GM10266 (cell line): ENCODE results near the gene SRR.

ENCODE experiments used
- DNase-seq: peaks from one replicate; pipeline ENCODE4 v3.0.0; 2012; ENCODE audit errors: extremely low spot score
- TF ChIP-seq, protein P1 (sequence below): IDR thresholded peaks from 2 replicates; pipeline ENCODE4 v1.5.1; 2012; ENCODE audit warnings: mild to moderate bottlenecking, low read depth; ENCODE audit not compliant: control insufficient read depth, insufficient read depth; ENCODE audit errors: missing control alignments

The SRR gene

DNA sequence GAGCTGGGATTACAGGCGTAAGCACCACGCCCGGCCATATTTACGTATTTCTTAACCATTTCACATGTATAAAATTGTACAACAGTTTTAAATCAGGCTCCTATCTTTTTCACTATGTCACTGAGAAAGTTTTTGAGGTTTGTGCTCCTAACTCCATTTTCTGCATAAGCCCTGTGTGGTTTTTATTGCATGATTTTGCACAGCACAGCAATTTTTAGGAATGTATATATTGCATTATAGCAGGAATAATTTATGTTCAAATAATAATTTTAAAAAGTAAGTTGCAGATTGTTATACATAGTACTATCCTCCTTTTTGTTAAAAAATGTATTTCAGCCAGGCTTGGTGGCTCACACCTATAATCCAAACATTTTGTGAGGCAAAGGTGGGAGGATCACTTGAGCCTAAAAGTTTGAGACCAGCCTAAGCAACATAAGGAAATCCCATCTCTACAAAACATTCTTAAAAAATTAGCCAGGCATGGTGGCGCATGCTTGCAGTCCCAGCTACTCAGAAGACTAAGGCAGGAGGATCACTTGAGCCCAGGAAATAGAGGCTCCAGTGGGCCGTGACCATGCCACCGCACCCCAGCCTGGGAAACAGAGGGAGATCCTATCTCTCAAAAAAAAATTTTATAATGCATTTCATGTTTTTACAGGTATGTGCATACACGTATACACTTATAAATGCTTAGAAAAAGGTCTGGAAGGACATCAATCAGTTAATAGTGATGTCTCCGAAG lies 26.1 kb upstream of the SRR start:
- TF ChIP-seq, protein P1, sequence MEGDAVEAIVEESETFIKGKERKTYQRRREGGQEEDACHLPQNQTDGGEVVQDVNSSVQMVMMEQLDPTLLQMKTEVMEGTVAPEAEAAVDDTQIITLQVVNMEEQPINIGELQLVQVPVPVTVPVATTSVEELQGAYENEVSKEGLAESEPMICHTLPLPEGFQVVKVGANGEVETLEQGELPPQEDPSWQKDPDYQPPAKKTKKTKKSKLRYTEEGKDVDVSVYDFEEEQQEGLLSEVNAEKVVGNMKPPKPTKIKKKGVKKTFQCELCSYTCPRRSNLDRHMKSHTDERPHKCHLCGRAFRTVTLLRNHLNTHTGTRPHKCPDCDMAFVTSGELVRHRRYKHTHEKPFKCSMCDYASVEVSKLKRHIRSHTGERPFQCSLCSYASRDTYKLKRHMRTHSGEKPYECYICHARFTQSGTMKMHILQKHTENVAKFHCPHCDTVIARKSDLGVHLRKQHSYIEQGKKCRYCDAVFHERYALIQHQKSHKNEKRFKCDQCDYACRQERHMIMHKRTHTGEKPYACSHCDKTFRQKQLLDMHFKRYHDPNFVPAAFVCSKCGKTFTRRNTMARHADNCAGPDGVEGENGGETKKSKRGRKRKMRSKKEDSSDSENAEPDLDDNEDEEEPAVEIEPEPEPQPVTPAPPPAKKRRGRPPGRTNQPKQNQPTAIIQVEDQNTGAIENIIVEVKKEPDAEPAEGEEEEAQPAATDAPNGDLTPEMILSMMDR: no peak
- no peak for DNase-seq

DNA sequence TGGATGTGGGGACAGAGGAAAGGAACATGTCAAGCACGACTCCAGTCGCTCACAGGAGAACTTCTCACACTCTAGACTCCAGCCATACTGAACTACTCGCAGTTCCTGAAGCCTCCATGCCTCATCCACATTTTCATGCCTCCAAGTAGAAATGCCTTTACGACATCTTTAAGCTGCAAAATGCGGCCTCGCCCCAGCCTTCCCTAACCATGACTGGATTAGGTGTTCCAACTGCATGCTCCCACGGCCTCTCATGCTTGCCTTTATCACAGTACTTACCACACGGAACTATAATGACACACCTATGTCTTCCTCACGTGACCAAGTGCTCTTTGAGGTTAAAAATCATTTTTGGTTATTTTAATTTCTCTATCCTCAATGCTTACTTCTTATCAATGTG lies 24.0 kb upstream of the SRR start:
- DNase-seq: no peak
- TF ChIP-seq, protein P1: no peak

DNA sequence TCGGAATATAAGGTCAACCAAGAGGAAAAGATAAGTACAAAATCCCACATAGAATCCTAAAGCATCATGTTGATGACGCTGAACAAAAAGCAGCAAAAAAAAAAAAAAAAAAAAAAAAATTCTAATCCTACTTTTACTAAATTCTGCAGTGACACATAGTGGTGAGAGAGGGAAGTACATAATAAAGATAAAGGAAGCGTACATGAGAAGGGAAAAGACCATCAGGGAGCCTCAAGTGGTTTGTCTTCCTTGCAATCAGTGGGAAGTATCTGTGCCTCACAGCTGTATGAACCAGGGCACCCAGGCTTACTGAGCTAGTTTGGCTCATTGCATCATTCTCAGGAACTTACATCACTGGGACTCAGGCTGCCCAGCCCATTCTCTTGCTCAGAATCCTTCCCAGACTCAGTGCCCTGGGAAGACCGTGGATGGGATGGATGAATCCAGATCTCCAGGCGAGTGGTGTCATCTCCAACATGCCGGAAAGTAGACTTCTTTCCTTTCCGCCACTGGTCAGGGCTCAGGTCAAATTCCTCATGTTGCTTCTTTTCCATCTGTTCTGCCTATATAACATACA lies 21.4 kb upstream of the SRR start:
- TF ChIP-seq, protein P1: peak; percentile 53
- peak; percentile 56 for DNase-seq

DNA sequence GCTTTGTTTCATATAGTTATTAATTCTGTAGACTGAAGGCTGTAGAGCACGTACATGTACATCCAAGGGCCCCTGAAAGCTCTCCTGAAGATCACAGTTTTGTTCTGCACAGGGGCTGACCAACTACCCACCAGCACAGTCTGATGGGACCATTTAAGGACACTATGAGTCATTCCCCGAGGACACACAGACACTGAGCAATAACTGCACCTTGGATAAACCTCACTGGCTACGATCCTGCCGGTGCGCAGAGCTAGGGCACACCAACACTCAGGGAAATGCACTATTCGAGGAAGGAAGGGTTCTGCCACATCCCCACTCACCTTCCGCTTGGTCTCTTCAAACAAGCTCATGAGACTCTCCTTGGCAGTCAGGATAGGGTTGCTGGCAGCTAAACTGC lies 20.4 kb upstream of the SRR start:
- TF ChIP-seq, protein P1: no peak
- DNase-seq: no peak

DNA sequence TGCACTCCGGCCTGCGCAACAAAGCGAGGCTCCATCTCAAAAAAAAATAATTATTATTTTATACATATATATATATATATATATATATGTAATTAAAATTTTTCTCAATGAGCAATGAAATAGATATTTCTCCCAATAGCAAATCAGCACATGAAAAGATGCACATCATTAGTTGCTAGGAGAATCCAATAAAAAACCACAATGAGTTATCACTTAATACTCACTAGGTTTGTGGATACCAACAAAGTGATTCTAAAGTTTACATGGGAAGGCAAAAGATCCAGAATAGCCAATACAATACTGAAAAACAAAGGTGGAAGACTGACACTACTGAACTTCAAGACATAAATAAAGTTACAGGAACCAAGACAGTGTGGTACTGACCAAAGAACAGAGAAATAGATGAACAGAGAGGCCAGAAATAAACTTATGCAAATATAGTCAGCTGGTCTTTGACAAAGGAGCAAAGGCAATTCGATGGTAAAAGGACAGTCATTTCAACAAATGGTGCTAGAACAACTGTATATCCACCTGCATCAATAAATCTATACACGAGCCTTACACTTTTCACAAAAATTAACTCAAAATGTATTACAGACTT lies 13.8 kb upstream of the SRR start:
- no peak for DNase-seq
- TF ChIP-seq, protein P1: no peak

DNA sequence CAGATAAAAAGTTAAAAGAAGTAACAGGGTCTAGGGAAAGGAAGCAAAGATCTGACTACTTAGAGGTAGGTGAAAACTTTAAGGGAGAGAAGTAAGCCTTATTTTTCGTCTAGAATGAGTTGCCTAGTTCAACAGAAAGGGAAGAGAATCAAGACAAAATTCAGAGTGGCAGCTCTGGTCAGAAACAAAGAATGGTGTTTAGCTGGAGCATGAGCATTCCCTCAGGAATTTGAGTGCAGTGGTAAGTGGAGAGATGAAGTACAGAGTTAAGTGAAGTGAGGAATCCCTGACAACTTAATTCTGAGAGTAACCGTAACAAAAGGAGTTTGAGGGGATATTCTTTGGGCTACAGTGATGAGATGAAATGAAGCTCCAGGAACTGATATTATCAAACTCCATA lies 11.7 kb upstream of the SRR start:
- TF ChIP-seq, protein P1: no peak
- DNase-seq: no peak

DNA sequence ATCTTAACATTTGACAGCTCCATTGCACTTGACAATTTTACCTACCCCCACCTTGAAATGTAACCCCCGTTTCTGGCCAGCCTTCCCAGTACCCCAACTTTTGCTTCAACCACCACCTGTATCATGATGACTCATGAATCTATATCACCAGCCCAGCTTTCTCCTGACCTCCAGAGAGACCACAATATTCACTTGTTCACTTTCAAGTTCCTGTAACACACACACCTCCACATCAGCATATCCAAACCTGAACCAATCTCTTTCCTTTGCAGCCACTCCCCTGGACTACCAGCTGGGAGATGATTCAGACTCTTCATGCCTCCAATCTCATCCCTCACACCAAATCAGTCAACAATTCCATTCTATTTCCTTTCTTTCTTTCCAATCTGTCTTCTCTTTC lies 8.2 kb upstream of the SRR start:
- TF ChIP-seq, protein P1: no peak
- DNase-seq: no peak
